Esophagus (tissue), 2 donors: ENCODE data around the gene YOD1. TPM values are rescaled to one million over a fixed set of nuclear protein-coding genes. Genes with fewer than 3 reads are reported as not detected.

Source experiments
- H3K27ac ChIP-seq, 2 donors: one replicate each; pipeline ENCODE4 v1.5.1; 2013; ENCODE audit warnings: low read depth in 2 of 2, mild to moderate bottlenecking in 2 of 2, inconsistent platforms in 1 of 2, low read length in 1 of 2, moderate library complexity in 1 of 2
- H3K27me3 ChIP-seq, 2 donors: one replicate each; pipeline ENCODE4 v1.6.1; 2013; ENCODE audit warnings: low read length in 2 of 2, control low read depth in 1 of 2, mild to moderate bottlenecking in 1 of 2; ENCODE audit not compliant: insufficient read depth in 2 of 2, control insufficient read depth in 1 of 2
- H3K36me3 ChIP-seq, 2 donors: one replicate each; pipeline ENCODE4 v1.6.1; 2013; ENCODE audit warnings: low read length in 1 of 2; ENCODE audit not compliant: control insufficient read depth in 2 of 2, insufficient read depth in 2 of 2
- H3K4me1 ChIP-seq, 2 donors: one replicate each; pipeline ENCODE4 v1.6.1; 2013; ENCODE audit warnings: low read length in 1 of 2; ENCODE audit not compliant: control insufficient read depth in 2 of 2, insufficient read depth in 2 of 2
- H3K4me3 ChIP-seq, 2 donors: one replicate each; pipeline ENCODE4 v1.5.1; 2013; ENCODE audit warnings: low read length in 2 of 2, mild to moderate bottlenecking in 2 of 2, low read depth in 1 of 2, moderate library complexity in 1 of 2
- H3K9me3 ChIP-seq, 2 donors: one replicate each; pipeline ENCODE4 v1.6.1; 2013; ENCODE audit warnings: mild to moderate bottlenecking in 2 of 2, low read depth in 1 of 2, low read length in 1 of 2, moderate library complexity in 1 of 2; ENCODE audit not compliant: control insufficient read depth in 2 of 2, insufficient read depth in 1 of 2
- WGBS, 2 donors: extraction: QIAGEN DNeasy Blood & Tissue Kit; methylation state at CpG; one replicate each; pipeline ENCODE4 v1.1.7; 2013; 5-methylcytosine and 5-hydroxymethylcytosine counted together
- polyA plus RNA-seq, 2 donors: library from polyadenylated mRNA; stranded (reverse); fragments of 200-250 nt; gene quantifications; one replicate each; pipeline ENCODE4 v1.2.3, GENCODE V29; 2013
- donor health status: healthy with polysubstance abuse.
- donor health status: Bipolar disorder and iron deficiency.

The YOD1 gene
- polyA plus RNA-seq, 2 donors, result 13.9 to 39.4 TPM

DNA sequence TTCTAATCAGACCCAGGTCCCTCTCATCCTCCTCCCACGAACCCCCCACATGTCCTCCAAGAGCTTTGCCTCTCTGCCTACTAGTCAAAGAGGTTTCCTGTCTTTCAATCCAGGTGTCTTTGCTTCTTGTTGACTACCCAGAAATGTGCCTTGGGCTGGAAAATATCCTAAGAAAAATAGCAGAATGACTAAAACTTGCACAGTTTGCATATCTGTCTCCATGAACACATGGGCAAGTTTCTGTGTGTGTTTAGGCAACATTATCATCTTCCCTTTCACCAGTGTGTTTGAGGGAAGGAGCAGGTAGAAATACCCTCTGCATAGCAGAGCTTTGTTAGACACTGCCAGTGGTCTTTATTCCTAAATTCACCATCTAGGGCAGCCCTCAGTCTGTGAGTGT is 20.0 kb downstream of the YOD1 start:
- WGBS, 2 donors, result 26 to 39% methylated on average over 1 of the region's 1 CpG
- Histone ChIP-seq H3K36me3 (no peaks in the 10 kb centered on the region), H3K27ac (peak overlapping the region; percentile 90 to 98), H3K27me3 (no peaks in the 10 kb centered on the region), H3K4me3 (peak overlapping the region; percentile 57 to 88), H3K9me3 (no peaks in the 10 kb centered on the region), H3K4me1 (no peaks in the 10 kb centered on the region)

DNA sequence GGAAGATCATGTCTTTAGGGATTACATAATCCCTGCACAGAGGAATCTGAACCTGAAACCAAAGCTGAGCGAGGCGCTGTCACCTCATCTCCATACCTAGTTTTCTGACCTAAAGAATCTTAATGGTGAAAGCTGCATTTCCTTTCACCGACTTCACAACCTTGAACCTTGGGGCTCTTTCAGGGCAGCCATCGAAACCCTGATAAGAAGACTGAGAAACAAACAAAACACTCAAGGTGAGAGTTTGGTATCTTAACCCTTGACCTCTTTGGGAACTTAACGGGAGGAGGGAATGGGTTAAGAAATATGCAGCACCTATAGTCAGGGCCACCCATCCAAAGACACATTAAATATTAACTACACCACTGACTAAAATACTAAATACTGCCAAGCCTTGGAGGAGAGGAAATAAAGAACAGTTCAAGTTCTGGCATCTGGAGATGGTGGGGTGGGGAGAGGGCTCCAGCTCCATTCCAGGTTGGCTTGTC is 20.4 kb downstream of the YOD1 start:
- Histone ChIP-seq H3K9me3 (no peaks in the 10 kb centered on the region), H3K4me3 (peak overlapping the region; percentile 57 to 88), H3K27ac (peak overlapping the region; percentile 90 to 98), H3K27me3 (no peaks in the 10 kb centered on the region), H3K4me1 (no peaks in the 10 kb centered on the region), H3K36me3 (no peaks in the 10 kb centered on the region)
- WGBS, 2 donors, result 40 to 43% methylated on average over 5 of the region's 5 CpGs

DNA sequence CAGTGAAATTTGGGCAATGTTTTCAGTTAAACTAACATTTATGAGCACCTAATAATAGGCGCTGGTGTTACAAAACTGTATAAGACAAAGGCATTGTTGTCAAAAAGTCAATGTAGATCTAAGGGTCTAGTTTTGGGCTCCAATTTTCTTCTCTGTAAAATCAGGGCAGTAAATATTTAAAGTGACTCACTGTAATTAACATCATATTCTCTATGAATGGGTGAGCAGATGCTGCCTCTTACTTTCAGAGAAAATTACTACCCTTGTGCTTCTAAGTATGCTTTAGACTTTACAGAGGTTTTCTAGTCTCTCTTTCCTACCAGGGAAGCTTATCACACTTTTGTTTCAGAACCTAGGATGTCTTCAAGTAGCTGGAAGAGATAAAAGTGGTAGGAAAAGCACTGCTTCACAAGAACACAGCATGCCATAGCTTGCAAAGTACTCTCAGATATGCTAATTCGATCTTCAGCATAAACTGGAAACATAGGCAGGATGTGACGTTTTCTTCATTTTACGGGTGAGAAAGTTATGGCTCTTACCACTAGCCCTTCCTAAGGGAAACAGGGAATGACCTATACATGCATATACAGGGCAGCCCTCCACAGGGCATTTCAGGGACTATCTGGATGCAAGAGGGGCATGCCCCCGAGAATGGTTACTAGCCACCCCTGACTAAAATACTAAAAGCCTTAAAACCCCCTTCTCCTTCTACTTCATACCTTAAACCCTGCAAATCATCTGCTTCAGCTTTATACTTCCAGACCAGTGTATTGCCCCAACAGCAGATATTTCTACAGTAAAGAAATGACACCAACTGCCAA is 21.1 kb downstream of the YOD1 start:
- WGBS, 2 donors, result 37 to 45% methylated on average over 5 of the region's 5 CpGs
- no peaks in the 10 kb centered on the region for H3K36me3 ChIP-seq
- H3K9me3 ChIP-seq, result no peaks in the 10 kb centered on the region
- no peaks in the 10 kb centered on the region for H3K27me3 ChIP-seq
- H3K27ac ChIP-seq, result peak overlapping the region; percentile 90 to 98
- H3K4me3 ChIP-seq, result peak overlapping the region; percentile 57 to 88
- peaks cover 0 to 2% of the 10 kb centered on the region in 2 donors for H3K4me1 ChIP-seq

DNA sequence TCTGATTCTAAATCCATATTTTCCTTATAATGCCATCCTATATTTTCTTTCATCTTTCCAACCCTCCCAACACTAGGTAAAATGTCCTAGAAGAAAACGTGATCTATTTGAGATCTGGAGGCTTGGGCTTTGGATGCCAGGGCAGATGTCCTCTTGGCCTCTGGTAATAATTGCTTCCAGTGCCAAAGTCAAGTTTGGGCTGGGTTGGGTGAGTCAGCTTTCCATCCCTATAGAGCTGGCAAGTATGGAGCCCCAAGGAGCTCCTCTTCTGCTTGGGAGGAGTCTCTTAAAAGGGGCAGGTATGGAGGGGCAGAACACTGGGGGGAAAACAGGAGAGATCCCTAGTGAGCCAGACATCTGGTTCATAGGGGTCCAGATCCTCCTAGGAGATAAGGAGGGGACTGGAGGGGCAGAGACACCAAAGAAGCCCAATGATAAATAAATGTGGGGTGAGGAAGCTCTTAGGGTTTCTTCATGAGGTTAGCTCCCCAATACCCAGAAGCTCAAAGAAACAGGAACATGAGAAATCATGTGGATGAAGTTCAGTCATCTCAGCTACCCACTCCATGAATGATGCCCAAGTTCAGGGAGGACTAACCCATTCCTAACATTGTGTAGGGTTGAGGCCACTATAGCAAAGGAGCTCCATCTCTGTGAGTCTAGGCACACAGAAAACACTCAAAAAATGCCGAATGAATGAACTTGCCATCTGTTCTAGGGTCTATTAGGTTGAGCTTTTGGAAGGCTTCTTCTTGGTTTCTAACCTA is 21.9 kb downstream of the YOD1 start:
- H3K4me1 ChIP-seq, result peaks cover 0 to 5% of the 10 kb centered on the region in 2 donors
- peak overlapping the region; percentile 90 to 95 for H3K27ac ChIP-seq
- peak overlapping the region; percentile 10 to 88 for H3K4me3 ChIP-seq
- WGBS, 2 donors, result 51 to 60% methylated on average over 2 of the region's 2 CpGs
- peaks cover 0 to 2% of the 10 kb centered on the region in 2 donors for H3K36me3 ChIP-seq
- no peaks in the 10 kb centered on the region for H3K9me3 ChIP-seq
- H3K27me3 ChIP-seq, result no peaks in the 10 kb centered on the region

DNA sequence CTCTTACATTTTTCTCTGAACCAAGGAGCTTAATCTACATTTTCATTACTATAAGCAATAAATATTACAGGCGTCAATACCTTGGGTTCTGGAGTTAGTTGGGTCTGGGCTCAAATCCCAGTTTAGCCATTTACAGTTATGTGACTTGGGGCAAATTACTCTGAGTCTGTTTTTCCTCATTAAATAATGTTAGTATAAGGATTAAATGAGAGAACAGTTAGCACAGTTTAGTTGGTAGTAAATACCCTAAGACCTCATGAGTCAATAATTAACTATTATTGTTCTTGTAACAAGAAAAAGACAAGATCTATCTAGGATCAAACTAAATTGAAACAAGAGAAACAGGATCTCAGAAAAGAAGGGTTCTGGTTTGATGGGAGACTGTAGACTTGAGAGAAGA is 23.1 kb downstream of the YOD1 start:
- H3K4me1 ChIP-seq, result peaks cover 2 to 6% of the 10 kb centered on the region in 2 donors
- H3K36me3 ChIP-seq, result peaks cover 0 to 5% of the 10 kb centered on the region in 2 donors
- no peaks in the 10 kb centered on the region for H3K9me3 ChIP-seq
- no peaks in the 10 kb centered on the region for H3K27me3 ChIP-seq
- WGBS, 2 donors, result 52 to 60% methylated on average over 1 of the region's 1 CpG
- H3K27ac ChIP-seq, result peak overlapping the region; percentile 98 to 99
- peak overlapping the region; percentile 38 to 88 for H3K4me3 ChIP-seq

DNA sequence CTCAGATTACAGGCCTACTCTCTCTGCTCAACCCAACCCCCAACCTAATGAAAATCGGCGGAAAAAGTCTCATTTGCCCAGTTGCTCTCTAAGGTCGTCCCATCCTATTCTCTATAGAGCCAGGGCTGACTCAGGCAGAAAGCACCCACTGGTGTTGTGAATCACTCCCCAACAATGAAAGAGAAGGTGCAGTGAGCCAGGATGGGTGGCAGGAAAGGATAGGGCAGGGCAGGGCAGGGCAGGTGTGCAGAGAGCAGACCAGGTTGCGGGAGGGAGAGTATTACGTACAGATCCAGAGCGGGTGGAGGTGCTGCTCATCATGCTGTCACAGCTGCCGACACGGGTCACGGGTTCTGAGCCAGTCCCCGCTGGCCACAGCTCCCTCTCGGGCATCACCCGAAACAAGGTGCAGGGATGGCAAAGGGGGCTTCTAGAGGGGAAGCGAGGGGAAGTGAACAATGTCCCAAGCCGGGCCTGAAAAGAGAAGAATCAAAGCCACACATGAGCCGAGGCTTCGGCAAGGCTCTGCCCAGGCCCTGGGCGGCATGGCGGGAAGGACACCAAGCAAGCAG is 23.7 kb downstream of the YOD1 start:
- Histone ChIP-seq H3K4me3 (peak overlapping the region; percentile 38 to 48), H3K27me3 (no peaks in the 10 kb centered on the region), H3K36me3 (peaks cover 0 to 11% of the 10 kb centered on the region in 2 donors), H3K9me3 (no peaks in the 10 kb centered on the region), H3K27ac (peak overlapping the region; percentile 98 to 99), H3K4me1 (peaks cover 2 to 11% of the 10 kb centered on the region in 2 donors)
- whole genome bisulfite sequencing, 2 donors, result 53 to 60% methylated on average over 18 of the region's 18 CpGs

DNA sequence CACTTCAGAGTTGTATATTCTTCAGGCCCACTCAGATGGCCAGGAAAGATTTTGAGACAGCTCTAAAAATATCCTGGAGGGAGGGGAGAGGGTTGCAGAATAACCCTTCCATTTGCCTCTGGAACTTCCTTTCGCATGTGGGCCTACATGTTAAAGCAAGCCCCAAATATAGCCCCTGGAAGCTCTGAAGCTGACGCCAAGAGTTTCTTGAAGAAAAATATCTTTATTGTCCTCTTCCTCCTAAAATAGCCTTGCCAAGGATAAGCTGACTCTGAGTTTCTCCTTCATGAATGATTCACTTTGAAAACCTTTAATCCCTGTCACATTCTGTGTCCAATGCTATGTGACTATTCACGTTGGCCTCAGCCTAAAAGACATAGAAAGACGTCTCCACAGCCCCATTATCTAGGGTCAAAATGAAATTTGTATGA is 24.9 kb downstream of the YOD1 start:
- H3K27ac ChIP-seq, result peak overlapping the region; percentile 87 to 98
- WGBS, 2 donors, result 23 to 31% methylated on average over 4 of the region's 4 CpGs
- peaks cover 0 to 15% of the 10 kb centered on the region in 2 donors for H3K36me3 ChIP-seq
- no peaks in the 10 kb centered on the region for H3K9me3 ChIP-seq
- H3K4me1 ChIP-seq, result peaks cover 2 to 17% of the 10 kb centered on the region in 2 donors
- no peaks in the 10 kb centered on the region for H3K27me3 ChIP-seq
- peak overlapping the region in 1 of 2 donors; percentile 32 for H3K4me3 ChIP-seq

DNA sequence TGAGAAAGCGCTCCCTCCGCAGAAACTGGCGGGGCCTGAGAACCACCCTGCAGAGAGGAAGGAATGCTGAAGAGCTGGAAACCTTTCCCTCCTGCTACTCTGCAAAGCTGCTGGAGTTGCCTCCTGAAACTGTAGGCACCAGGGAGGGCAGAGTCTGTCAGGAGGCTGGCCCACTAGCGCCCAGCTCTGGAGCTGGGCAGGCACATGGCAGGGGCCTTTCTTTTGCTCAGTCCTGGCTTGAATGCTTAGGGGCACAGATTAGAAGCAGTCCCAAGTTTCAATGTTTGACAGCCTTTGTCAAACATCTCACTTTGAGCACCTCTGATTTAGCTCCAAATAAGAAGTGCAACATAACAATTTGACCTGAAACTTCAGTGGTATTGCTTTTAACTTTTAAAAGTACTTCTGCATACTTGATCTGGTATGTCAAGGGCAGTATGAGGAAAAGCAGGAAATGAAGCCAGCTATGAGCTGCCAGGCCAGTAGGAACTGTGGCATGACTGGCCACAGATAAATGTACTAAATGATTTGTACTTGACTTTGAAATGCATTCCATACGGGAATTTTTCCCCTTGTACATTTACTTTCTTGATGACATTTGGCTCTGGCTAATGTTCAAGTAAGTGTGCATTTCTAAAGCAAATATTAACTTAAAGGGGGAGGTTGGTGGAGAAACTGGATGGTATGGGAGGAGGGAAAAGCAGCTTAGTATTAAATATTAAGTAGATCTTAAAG is 25.7 kb downstream of the YOD1 start:
- Histone ChIP-seq H3K27me3 (no peaks in the 10 kb centered on the region), H3K4me1 (peaks cover 2 to 17% of the 10 kb centered on the region in 2 donors), H3K4me3 (no peak overlapping the region), H3K36me3 (peaks cover 0 to 15% of the 10 kb centered on the region in 2 donors), H3K27ac (peak overlapping the region; percentile 94 to 98), H3K9me3 (no peaks in the 10 kb centered on the region)
- WGBS, 2 donors, result 40 to 42% methylated on average over 5 of the region's 5 CpGs
